Endothelial cell of umbilical vein (primary cell): ENCODE data around the gene EFCAB3. TPM values are rescaled to one million over a fixed set of nuclear protein-coding genes. Genes with fewer than 3 reads are reported as not detected.
"Not testable (repeated sequence)": the region's sequence is repeated elsewhere in the genome, so short reads cannot be mapped to it uniquely, and the experiment has no call there.

ENCODE experiments used
- BruUV-seq: library from RNA; stranded (reverse); fragments of 400-500 nt; replicated peaks from 2 replicates; lab custom pipeline; 2021; lab: Mats Ljungman, UMichigan
- CTCF ChIA-PET: fragments of 300-600, 350-600 bp; sonication (Branson Sonifier 250); formaldehyde crosslinking; loops from one replicate; lab custom pipeline; 2021; ENCODE audit warnings: antibody characterized with exemption, inconsistent platforms; lab: Charles Lee
- POLR2A ChIA-PET: fragments of 300-600, 350-600 bp; sonication (Branson Sonifier 250); formaldehyde crosslinking; loops from one replicate; lab custom pipeline; 2021; ENCODE audit warnings: antibody characterized with exemption, inconsistent platforms; lab: Charles Lee
- DNase-seq: peaks from one replicate; pipeline ENCODE4 v3.0.0-alpha.2; 2011; ENCODE audit warnings: low read depth, low spot score
- FAIRE-seq: peaks from 2 replicates; lab custom pipeline; 2011; peaks lifted over from hg19 to GRCh38; lab: Jason Lieb, UNC
- H2AFZ ChIP-seq: 2 replicates; pipeline ENCODE4 v1.6.0; 2012; ENCODE audit warnings: low read depth, low read length, control low read depth, inconsistent platforms
- H3K27ac ChIP-seq: 2 replicates; pipeline ENCODE4 v1.5.1; 2011; ENCODE audit warnings: low read depth, mild to moderate bottlenecking, control low read depth, low read length, moderate library complexity; ENCODE audit not compliant: insufficient read depth
- H3K27me3 ChIP-seq, 2 experiments: 2 replicates each; pipeline versions ENCODE4 v1.6.0 to v1.6.1; 2011; ENCODE audit warnings: low read length in 2 of 2, mixed read lengths in 1 of 2; ENCODE audit not compliant: control insufficient read depth in 2 of 2, insufficient read depth in 2 of 2
- H3K36me3 ChIP-seq, 2 experiments: 2 replicates in 1 of 2; 3 replicates in 1 of 2; pipeline ENCODE4 v1.5.1; 2011; ENCODE audit warnings: low read length in 2 of 2, mild to moderate bottlenecking in 1 of 2, moderate library complexity in 1 of 2; ENCODE audit not compliant: control insufficient read depth in 2 of 2, insufficient read depth in 2 of 2; ENCODE audit errors: extremely low read depth in 1 of 2
- H3K4me1 ChIP-seq: 3 replicates; pipeline ENCODE4 v1.5.1; 2011; ENCODE audit warnings: mild to moderate bottlenecking, low read length; ENCODE audit not compliant: control insufficient read depth, insufficient read depth; ENCODE audit errors: extremely low read depth
- H3K4me2 ChIP-seq: 2 replicates; pipeline ENCODE4 v1.6.1; 2011; ENCODE audit warnings: low read length, control low read depth, mixed read lengths; ENCODE audit not compliant: insufficient read depth
- H3K4me3 ChIP-seq, 3 experiments: fragments of 200-600 bp in 1 of 3; sonication (generic), shearing (Covaris generic) in 1 of 3; replicated peaks in 1 of 3; 2 replicates each; pipeline ENCODE4 v1.5.1; 2011 to 2016; ENCODE audit warnings: control low read depth in 3 of 3, low read length in 3 of 3, mild to moderate bottlenecking in 2 of 3, inconsistent platforms in 1 of 3, low read depth in 1 of 3, moderate library complexity in 1 of 3; ENCODE audit not compliant: insufficient read depth in 1 of 3
- H3K79me2 ChIP-seq: 2 replicates; pipeline ENCODE4 v1.6.0; 2012; ENCODE audit warnings: low read length, inconsistent platforms; ENCODE audit not compliant: control insufficient read depth, insufficient read depth
- H3K9ac ChIP-seq: replicated peaks from 2 replicates; pipeline ENCODE3; 2011; ENCODE audit warnings: low read length, control low read depth; ENCODE audit not compliant: insufficient read depth; ENCODE audit errors: extremely low read depth
- H3K9me1 ChIP-seq: replicated peaks from 3 replicates; pipeline ENCODE4 v1.6.0; 2011; ENCODE audit warnings: mild to moderate bottlenecking, low read length; ENCODE audit not compliant: control insufficient read depth, insufficient read depth; ENCODE audit errors: extremely low read depth
- H3K9me3 ChIP-seq: replicated peaks from 2 replicates; pipeline ENCODE4 v1.5.1; 2012; ENCODE audit warnings: low read length, inconsistent platforms; ENCODE audit not compliant: control insufficient read depth, insufficient read depth
- H4K20me1 ChIP-seq: replicated peaks from 2 replicates; pipeline ENCODE3; 2011; ENCODE audit warnings: mild to moderate bottlenecking, low read length; ENCODE audit not compliant: control insufficient read depth, insufficient read depth; ENCODE audit errors: extremely low read depth
- dilution Hi-C: fragments of 300-500 bp; cut with MboI; formaldehyde crosslinking; loops from one replicate; pipeline ENCODE4 v1.15.0; 2019; ENCODE audit warnings: low sequenced_read_pairs; ENCODE audit not compliant: extremely low pct_ligation_motif_present
- intact Hi-C: fragments of 100-400 bp; cut with micrococcal nuclease; formaldehyde crosslinking; loops from one replicate; pipeline ENCODE4 v1.10.0; 2022
- polyA plus RNA-seq, 4 experiments: library from polyadenylated mRNA; depleted of rRNA in 3 of 4; stranded (reverse) in 3 of 4; unstranded in 1 of 4; fragments of >200 nt; gene quantifications; 2 replicates each; pipeline versions ENCODE4 v1.2.1 to v1.2.3, GENCODE V29; 2011 to 2012; ENCODE audit warnings: missing spikeins in 1 of 4
- small RNA-seq: library from RNA; depleted of rRNA; stranded (forward); fragments of <200 nt; gene quantifications from one replicate; pipeline ENCODE3, GENCODE V24; 2012; ENCODE audit warnings: low replicate concordance, low read depth; ENCODE audit not compliant: insufficient read depth, insufficient read length
- total RNA-seq: library from RNA; stranded (reverse); gene quantifications from 2 replicates; pipeline ENCODE4 v1.2.3, GENCODE V29; 2021

The EFCAB3 gene
- total and polyA plus RNA-seq, 2 donors (not counting 3 experiments of a cell fraction or from before 2014, with no cell fraction given): not detected

- H3K9ac ChIP-seq, H3K9me1 ChIP-seq, FAIRE-seq, DNase-seq, H3K9me3 ChIP-seq, H3K36me3 ChIP-seq, H4K20me1 ChIP-seq, H3K27me3 ChIP-seq, H3K4me3 ChIP-seq, CTCF ChIA-PET, BruUV-seq, H3K79me2 ChIP-seq, intact Hi-C loops, H3K4me2 ChIP-seq, H3K4me1 ChIP-seq, dilution Hi-C loops, H2AFZ ChIP-seq, POLR2A ChIA-PET, H3K27ac ChIP-seq: not testable (repeated sequence)
Observed at GRCh38 chr17:62465271-62465670, 84.9 kb downstream of the EFCAB3 start.

Small RNA genes within 50 kb of the gene (small RNA-seq; reads per million reads assigned to genes)
- gene RNU7-52P: not detected

Other genes starting within 250 kb of the EFCAB3 start
- 23.3 and 24.1 TPM in 2 replicates for gene METTL2A, start 43.3 kb downstream of the EFCAB3 start, total RNA-seq
- gene METTL2A, start 43.3 kb downstream of the EFCAB3 start, polyA plus RNA-seq: 8.0 and 9.0 TPM in 2 replicates
- gene TLK2, start 98.3 kb downstream of the EFCAB3 start, total RNA-seq: 37.6 and 40.7 TPM in 2 replicates
- 30.7 and 30.9 TPM in 2 replicates for gene TLK2, start 98.3 kb downstream of the EFCAB3 start, polyA plus RNA-seq
- gene MRC2, start 247.1 kb downstream of the EFCAB3 start, total RNA-seq: 52.7 and 52.9 TPM in 2 replicates
- gene MRC2, start 247.1 kb downstream of the EFCAB3 start, polyA plus RNA-seq: 30.6 and 36.5 TPM in 2 replicates